Duodenal mucosa (tissue), 2 donors: ENCODE data around the gene DNAI2.

Experiments
- H3K27ac ChIP-seq: one replicate; pipeline ENCODE4 v1.7.0; 2013; ENCODE audit warnings: low read depth, low read length
- H3K27me3 ChIP-seq, 2 donors: one replicate each; pipeline ENCODE4 v1.7.0; 2013; ENCODE audit warnings: low read length in 2 of 2, control low read depth in 1 of 2; ENCODE audit not compliant: insufficient read depth in 2 of 2, control insufficient read depth in 1 of 2
- H3K36me3 ChIP-seq, 2 donors: one replicate each; pipeline ENCODE4 v1.7.0; 2013; ENCODE audit warnings: low read length in 2 of 2, control low read depth in 1 of 2; ENCODE audit not compliant: insufficient read depth in 2 of 2, control insufficient read depth in 1 of 2
- H3K4me1 ChIP-seq, 2 donors: one replicate each; pipeline ENCODE4 v1.7.0; 2013; ENCODE audit warnings: low read length in 2 of 2, control low read depth in 1 of 2; ENCODE audit not compliant: insufficient read depth in 2 of 2, control insufficient read depth in 1 of 2
- H3K4me3 ChIP-seq, 2 donors: one replicate each; pipeline ENCODE4 v1.7.0; 2013; ENCODE audit warnings: low read length in 2 of 2, low read depth in 1 of 2
- H3K9ac ChIP-seq, 2 donors: one replicate each; pipeline ENCODE4 v1.7.0; 2013; ENCODE audit warnings: low read length in 2 of 2, low read depth in 1 of 2
- H3K9me3 ChIP-seq, 2 donors: one replicate each; pipeline ENCODE4 v1.7.0; 2013; ENCODE audit warnings: low read length in 2 of 2, control low read depth in 1 of 2; ENCODE audit not compliant: control insufficient read depth in 1 of 2

Gene DNAI2

GRCh38 chr17:74335529-74336062, 61.6 kb downstream of the DNAI2 start:
- H3K27ac ChIP-seq: no peak overlapping the region
- no peak overlapping the region for H3K4me3 ChIP-seq
- no peaks in the 10 kb centered on the region for H3K9me3 ChIP-seq
- no peak overlapping the region for H3K9ac ChIP-seq
- H3K27me3 ChIP-seq: peaks cover 4 to 5% of the 10 kb centered on the region in 2 donors
- no peaks in the 10 kb centered on the region for H3K36me3 ChIP-seq
- H3K4me1 ChIP-seq: peaks cover 6 to 9% of the 10 kb centered on the region in 2 donors

GRCh38 chr17:74336307-74336706, 62.3 kb downstream of the DNAI2 start:
- H3K4me1 ChIP-seq: peaks cover 6 to 9% of the 10 kb centered on the region in 2 donors
- H3K4me3 ChIP-seq: no peak overlapping the region
- H3K9ac ChIP-seq: no peak overlapping the region
- no peaks in the 10 kb centered on the region for H3K9me3 ChIP-seq
- H3K27ac ChIP-seq: no peak overlapping the region
- H3K36me3 ChIP-seq: no peaks in the 10 kb centered on the region
- H3K27me3 ChIP-seq: peaks cover 4 to 5% of the 10 kb centered on the region in 2 donors

GRCh38 chr17:74337834-74338500, 63.9 kb downstream of the DNAI2 start:
- Histone ChIP-seq H3K9ac (no peak overlapping the region), H3K27me3 (peaks cover 4 to 5% of the 10 kb centered on the region in 2 donors), H3K27ac (no peak overlapping the region), H3K9me3 (no peaks in the 10 kb centered on the region), H3K4me3 (no peak overlapping the region), H3K4me1 (peaks cover 0 to 3% of the 10 kb centered on the region in 2 donors), H3K36me3 (no peaks in the 10 kb centered on the region)

GRCh38 chr17:74339537-74340195, 65.6 kb downstream of the DNAI2 start:
- Histone ChIP-seq H3K27ac (no peak overlapping the region), H3K9ac (no peak overlapping the region), H3K27me3 (peaks cover 5 to 11% of the 10 kb centered on the region in 2 donors), H3K9me3 (no peaks in the 10 kb centered on the region), H3K36me3 (no peaks in the 10 kb centered on the region), H3K4me3 (no peak overlapping the region), H3K4me1 (no peaks in the 10 kb centered on the region)

- Histone ChIP-seq H3K9me3 (no peaks in the 10 kb centered on the region), H3K9ac (no peak overlapping the region), H3K27me3 (peaks cover 5 to 11% of the 10 kb centered on the region in 2 donors), H3K36me3 (no peaks in the 10 kb centered on the region), H3K4me3 (no peak overlapping the region), H3K27ac (no peak overlapping the region), H3K4me1 (no peaks in the 10 kb centered on the region)
Measured at GRCh38 chr17:74340470-74341023, 66.5 kb downstream of the DNAI2 start.

GRCh38 chr17:74342224-74342623, 68.2 kb downstream of the DNAI2 start:
- H3K27me3 ChIP-seq: peaks cover 5 to 11% of the 10 kb centered on the region in 2 donors
- H3K9me3 ChIP-seq: no peaks in the 10 kb centered on the region
- H3K9ac ChIP-seq: no peak overlapping the region
- H3K4me1 ChIP-seq: no peaks in the 10 kb centered on the region
- no peaks in the 10 kb centered on the region for H3K36me3 ChIP-seq
- no peak overlapping the region for H3K27ac ChIP-seq
- no peak overlapping the region for H3K4me3 ChIP-seq

- Histone ChIP-seq H3K4me1 (no peaks in the 10 kb centered on the region), H3K27me3 (peaks cover 0 to 14% of the 10 kb centered on the region in 2 donors), H3K9ac (no peak overlapping the region), H3K4me3 (no peak overlapping the region), H3K36me3 (no peaks in the 10 kb centered on the region), H3K9me3 (no peaks in the 10 kb centered on the region), H3K27ac (no peak overlapping the region)
Measured at GRCh38 chr17:74343121-74343520, 69.1 kb downstream of the DNAI2 start.

- Histone ChIP-seq H3K9me3 (no peaks in the 10 kb centered on the region), H3K9ac (no peak overlapping the region), H3K36me3 (no peaks in the 10 kb centered on the region), H3K4me3 (no peak overlapping the region), H3K27ac (no peak overlapping the region), H3K27me3 (peaks cover 0 to 16% of the 10 kb centered on the region in 2 donors), H3K4me1 (no peaks in the 10 kb centered on the region)
Measured at GRCh38 chr17:74343526-74344284, 69.7 kb downstream of the DNAI2 start.

GRCh38 chr17:74344658-74345057, 70.6 kb downstream of the DNAI2 start:
- Histone ChIP-seq H3K27ac (no peak overlapping the region), H3K27me3 (peaks cover 0 to 18% of the 10 kb centered on the region in 2 donors), H3K36me3 (no peaks in the 10 kb centered on the region), H3K9me3 (no peaks in the 10 kb centered on the region), H3K4me3 (no peak overlapping the region), H3K9ac (no peak overlapping the region), H3K4me1 (no peaks in the 10 kb centered on the region)
